Heart left ventricle (tissue), 16 donors: ENCODE data around the gene SEC14L5. TPM values are rescaled to one million over a fixed set of nuclear protein-coding genes. Genes with fewer than 3 reads are reported as not detected.

Experiments used
- ATAC-seq, 4 donors: fragments of 200-7000 bp; cut with Tn5 transposase; one replicate each; pipeline ENCODE4 v1.9.1; 2020 to 2022; ENCODE audit warnings: moderate library complexity in 4 of 4, mild to moderate bottlenecking in 3 of 4, moderate number of reproducible peaks in 1 of 4
- DNase-seq, 5 donors: peaks; one replicate each; pipeline ENCODE4 v3.0.0-alpha.2; 2020
- H3K27ac ChIP-seq, 12 donors: fragments of 200-600 bp; sonication (generic) in 4 of 12; one replicate each; pipeline versions ENCODE4 v1.5.0 to v1.8.0; 2016 to 2022; ENCODE audit warnings: mild to moderate bottlenecking in 2 of 12
- H3K27me3 ChIP-seq, 9 donors: fragments of 200-600 bp; sonication (generic) in 2 of 9; one replicate each; pipeline versions ENCODE4 v1.5.1 to v1.8.0; 2016 to 2022; ENCODE audit warnings: mild to moderate bottlenecking in 3 of 9
- H3K36me3 ChIP-seq, 9 donors: fragments of 200-600 bp; sonication (generic) in 2 of 9; one replicate each; pipeline versions ENCODE4 v1.5.0 to v1.8.0; 2018 to 2022; ENCODE audit warnings: mild to moderate bottlenecking in 2 of 9
- H3K4me1 ChIP-seq, 12 donors: fragments of 200-600 bp; sonication (generic) in 4 of 12; one replicate each; pipeline versions ENCODE4 v1.5.0 to v1.8.0; 2016 to 2022; ENCODE audit warnings: mild to moderate bottlenecking in 3 of 12
- H3K4me3 ChIP-seq, 12 donors: fragments of 200-600 bp; sonication (generic) in 4 of 12; one replicate each; pipeline versions ENCODE4 v1.5.0 to v1.8.0; 2017 to 2022; ENCODE audit warnings: mild to moderate bottlenecking in 9 of 12, moderate library complexity in 4 of 12
- H3K9me3 ChIP-seq, 12 donors: fragments of 200-600 bp; sonication (generic) in 4 of 12; one replicate each; pipeline versions ENCODE4 v1.5.0 to v1.8.0; 2016 to 2022; ENCODE audit warnings: mild to moderate bottlenecking in 1 of 12
- CTCF ChIP-seq, 12 donors: fragments of 200-600 bp; sonication (generic) in 4 of 12; IDR thresholded peaks; one replicate each; pipeline versions ENCODE4 v1.5.0 to v1.8.0; 2018 to 2022; ENCODE audit warnings: antibody characterized with exemption in 12 of 12, mild to moderate bottlenecking in 5 of 12
- POLR2A ChIP-seq, 2 donors: fragments of 450-650 bp; IDR thresholded peaks; one replicate each; pipeline ENCODE4 v1.6.1; 2017; ENCODE audit warnings: antibody characterized with exemption in 2 of 2, mild to moderate bottlenecking in 2 of 2, moderate library complexity in 2 of 2
- WGBS, 4 donors: extraction: QIAGEN DNeasy Blood & Tissue Kit in 2 of 4; methylation state at CpG; one replicate each; pipeline versions ENCODE4 v1.1.5 to v1.1.7; 2013 to 2018; 5-methylcytosine and 5-hydroxymethylcytosine counted together
- intact Hi-C, 10 donors: fragments of 100-400 bp; cut with DNase I; formaldehyde crosslinking; loops; one replicate each; pipeline versions ENCODE4 v1.11.1 to v1.14.2; 2022
- polyA plus RNA-seq, 2 donors: library from polyadenylated mRNA; stranded (reverse); fragments of 200-250 nt; gene quantifications; one replicate each; pipeline ENCODE4 v1.2.3, GENCODE V29; 2013
- total RNA-seq, 9 donors: library from RNA; depleted of rRNA in 2 of 9; stranded (reverse); fragments of >200 nt in 2 of 9; fragmentation: NEBNext Ultra II Directional in 3 of 9; extraction: Animal tissue kit (Norgen Biotek cat#: 25700) in 3 of 9; gene quantifications; one replicate each; pipeline versions ENCODE4 v1.1.0 to v1.2.4, GENCODE V29; 2016 to 2023
- donor health status: ischemic (EF 13 %, LVEDD 7.1; RV severe dilation, severe dysfunction).
- donor health status: healthy with polysubstance abuse.
- donor health status: DM: no; HTN: yes; CAD: no.
- donor health status: DM: no; HTN: no; CAD: no.
- donor health status: ischemic (EF 25% LVEDD 6.9; RV normal size, moderate dysfunction).
- donor health status: ischemic (EF 25% LVEDD 5.7; RV mildly dilated, moderate dysfunction).
- donor health status: healthy.
- donor health status: DM: yes; HTN: yes; CAD: no.
- donor health status: ischemic (EF 35%, LVEDD 5.7; RV mildly dilated, moderate dysfunction).
- donor health status: nonischemic (EF 11% LVEDD 7.7; RV severe dilation, severe dysfunction).
- donor health status: DM: yes; HTN: yes; CAD: no.
- donor health status: PGD.
- donor health status: ischemic (EF 29% LVEDD 5.4; RV normal size, mild dysfunction).
- donor health status: nonischemic (EF 23%, LVEDD 6.1; RV moderate dilation, normal function).

The SEC14L5 gene
- total and polyA plus RNA-seq, 11 donors = 0.11 to 25.4 (median 5.7) TPM

- intact Hi-C loops = no loop called here
- 82 to 93% (median 88%) methylated on average over 5 of the region's 5 CpGs for WGBS, 4 donors
- no peak for DNase-seq
- Histone ChIP-seq H3K9me3 (peaks cover 0 to under 1% (median 0%) of the 10 kb centered on the region in 12 donors), H3K27me3 (no peaks in the 10 kb centered on the region), H3K4me1 (peaks cover 0 to 7% (median 0%) of the 10 kb centered on the region in 12 donors), H3K27ac (no peak overlapping the region), H3K4me3 (no peak overlapping the region), H3K36me3 (no peaks in the 10 kb centered on the region)
- TF ChIP-seq POLR2A (IDR thresholded peaks at IDR 0.05) = no peak
- no peak for TF ChIP-seq CTCF (IDR thresholded peaks at IDR 0.05)
- no peak for ATAC-seq
Measured at GRCh38 chr16:4920826-4921225, 37.3 kb upstream of the SEC14L5 start.

GRCh38 chr16:4922721-4923342, 35.3 kb upstream of the SEC14L5 start:
- H3K4me1 ChIP-seq = peaks cover 0 to 7% (median 0%) of the 10 kb centered on the region in 12 donors
- peaks cover 0 to 20% (median 10%) of the 10 kb centered on the region in 12 donors for H3K9me3 ChIP-seq
- H3K4me3 ChIP-seq = no peak overlapping the region
- no peak for TF ChIP-seq POLR2A (IDR thresholded peaks at IDR 0.05)
- TF ChIP-seq CTCF (IDR thresholded peaks at IDR 0.05) = no peak
- intact Hi-C loops = no loop called here
- H3K27me3 ChIP-seq = no peaks in the 10 kb centered on the region
- no peak for DNase-seq
- H3K27ac ChIP-seq = no peak overlapping the region
- no peak for ATAC-seq
- 75 to 82% (median 78%) methylated on average over 18 of the region's 18 CpGs for WGBS, 4 donors
- H3K36me3 ChIP-seq = peaks cover 0 to 2% (median 0%) of the 10 kb centered on the region in 9 donors

- Histone ChIP-seq H3K4me3 (no peak overlapping the region), H3K9me3 (peaks cover 0 to 21% (median 10%) of the 10 kb centered on the region in 12 donors), H3K36me3 (peaks cover 0 to 2% (median 0%) of the 10 kb centered on the region in 9 donors), H3K27me3 (no peaks in the 10 kb centered on the region), H3K4me1 (peaks cover 0 to 7% (median 0%) of the 10 kb centered on the region in 12 donors), H3K27ac (no peak overlapping the region)
- TF ChIP-seq CTCF (IDR thresholded peaks at IDR 0.05) (no peak), POLR2A (IDR thresholded peaks at IDR 0.05) (no peak)
- 78 to 85% (median 79%) methylated on average over 6 of the region's 6 CpGs for WGBS, 4 donors
- intact Hi-C loops = no loop called here
- DNase-seq (no peak), ATAC-seq (no peak)
Measured at GRCh38 chr16:4923853-4924252, 34.3 kb upstream of the SEC14L5 start.

GRCh38 chr16:4924593-4925292, 33.4 kb upstream of the SEC14L5 start:
- 35 to 43% (median 42%) methylated on average over 11 to 12 of the region's 12 CpGs for WGBS, 4 donors
- Histone ChIP-seq H3K9me3 (peaks cover 0 to 21% (median 10%) of the 10 kb centered on the region in 12 donors), H3K27me3 (no peaks in the 10 kb centered on the region), H3K4me1 (peaks cover 0 to 7% (median 0%) of the 10 kb centered on the region in 12 donors), H3K27ac (no peak overlapping the region), H3K36me3 (peaks cover 0 to 2% (median 0%) of the 10 kb centered on the region in 9 donors), H3K4me3 (no peak overlapping the region)
- DNase-seq (no peak), ATAC-seq (peak in 3 of 4 donors; percentile 22 to 36 (median 34))
- intact Hi-C loops = no loop called here
- no peak for TF ChIP-seq CTCF (IDR thresholded peaks at IDR 0.05)
- TF ChIP-seq POLR2A (IDR thresholded peaks at IDR 0.05) = no peak
